C1 segment of cervical spinal cord (tissue), 14 donors: ENCODE measurements around the gene APH1B.

Experiments
- DNase-seq, 14 donors: peaks; one replicate each; lab custom pipeline; 2025; lab: John Stamatoyannopoulos, UW

The APH1B gene

GRCh38 chr15:63352808-63353207 is 75.4 kb downstream of the APH1B start:
- DNase-seq: no peak

DNA sequence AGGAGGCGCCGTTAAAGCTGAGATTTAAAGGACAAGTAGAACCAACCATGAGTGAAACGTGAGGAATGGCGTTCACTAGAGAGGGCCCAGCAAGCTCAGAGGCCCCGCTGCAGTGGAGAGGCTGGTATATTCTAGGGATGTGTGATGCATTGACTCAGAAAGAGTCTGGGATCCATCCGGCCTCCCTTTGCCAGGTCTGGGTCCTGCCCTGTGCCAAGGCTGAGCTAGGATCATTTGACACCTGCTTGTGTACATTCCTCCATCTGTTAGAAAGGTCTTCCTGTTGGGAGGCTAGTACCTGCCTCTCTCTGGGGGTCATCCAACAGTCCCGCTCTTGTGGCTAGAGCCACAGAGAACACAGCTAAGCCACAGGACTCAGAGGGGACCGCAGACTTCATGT is 75.9 kb downstream of the APH1B start:
- DNase-seq: no peak

DNA sequence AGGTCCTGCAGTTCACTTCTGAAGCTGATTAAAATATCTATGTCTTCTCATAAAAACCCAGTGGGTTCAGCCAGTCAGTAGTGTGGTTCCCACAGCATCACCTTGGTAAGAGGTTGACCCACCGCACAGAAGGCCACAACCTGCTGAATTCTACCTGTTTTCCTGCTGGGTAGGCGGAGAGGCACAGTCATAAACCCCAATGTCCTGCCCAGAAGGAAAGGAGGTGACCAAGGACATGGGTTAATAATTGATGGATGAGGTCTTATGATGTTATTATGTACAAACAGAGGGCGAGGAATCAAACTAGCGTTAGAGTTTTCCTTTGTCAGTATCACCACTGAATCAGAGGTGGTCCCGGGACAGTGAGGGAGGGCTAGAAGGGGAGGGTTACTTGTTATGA is 76.5 kb downstream of the APH1B start:
- DNase-seq: no peak

GRCh38 chr15:63354821-63355650 is 77.6 kb downstream of the APH1B start:
- DNase-seq: no peak

- no peak for DNase-seq
Measured at GRCh38 chr15:63357061-63357460, 79.7 kb downstream of the APH1B start.

- DNase-seq: no peak
Measured at GRCh38 chr15:63357731-63358130, 80.3 kb downstream of the APH1B start.

- DNase-seq: no peak
Measured at GRCh38 chr15:63358241-63359029, 81.0 kb downstream of the APH1B start.
